Transverse colon (tissue), 4 donors: ENCODE results near the gene IL1F10. TPM values are rescaled to one million over a fixed set of nuclear protein-coding genes. Genes with fewer than 3 reads are reported as not detected.

Experiments
- DNase-seq: peaks from one replicate; pipeline ENCODE4 v3.0.0-alpha.2; 2019
- H3K27ac ChIP-seq, 4 donors: fragments of 200-600 bp; sonication (generic); 2 replicates each; pipeline ENCODE4 v1.5.1; 2016 to 2018; ENCODE audit warnings: inconsistent platforms in 4 of 4
- H3K27me3 ChIP-seq: fragments of 200-600 bp; sonication (generic); 2 replicates; pipeline ENCODE4 v1.5.1; 2017; ENCODE audit warnings: inconsistent platforms
- H3K36me3 ChIP-seq, 4 donors: fragments of 200-600 bp; sonication (generic); 2 replicates each; pipeline ENCODE4 v1.5.1; 2017 to 2019; ENCODE audit warnings: inconsistent platforms in 4 of 4
- H3K4me1 ChIP-seq, 4 donors: fragments of 200-600 bp; sonication (generic); 2 replicates each; pipeline ENCODE4 v1.5.1; 2017 to 2020; ENCODE audit warnings: inconsistent platforms in 4 of 4
- H3K4me3 ChIP-seq, 4 donors: fragments of 200-600 bp; sonication (generic); 1 replicate in 1 of 4; 2 replicates in 3 of 4; pipeline versions ENCODE4 v1.5.1 to v1.6.1; 2017 to 2019; ENCODE audit warnings: inconsistent platforms in 4 of 4
- H3K9me3 ChIP-seq, 2 donors: fragments of 200-600 bp; sonication (generic); 2 replicates each; pipeline ENCODE4 v1.5.1; 2017 to 2019; ENCODE audit warnings: inconsistent platforms in 2 of 2
- CTCF ChIP-seq, 5 experiments: fragments of 200-600 bp in 3 of 5; fragments of 450-650 bp in 2 of 5; sonication (generic) in 3 of 5; IDR thresholded peaks; 1 replicate in 2 of 5; 2 replicates in 3 of 5; pipeline ENCODE4 v1.5.1; 2016 to 2017; ENCODE audit warnings: antibody characterized with exemption in 5 of 5, inconsistent platforms in 3 of 5, mild to moderate bottlenecking in 2 of 5, moderate library complexity in 1 of 5
- EP300 ChIP-seq: sonication (generic); formaldehyde crosslinking; IDR thresholded peaks from one replicate; pipeline ENCODE4 v1.6.1; 2017; ENCODE audit warnings: antibody characterized with exemption, low read depth
- POLR2A ChIP-seq: fragments of 450-650 bp; IDR thresholded peaks from one replicate; pipeline ENCODE4 v1.6.1; 2016; ENCODE audit warnings: antibody characterized with exemption, mild to moderate bottlenecking, moderate library complexity
- POLR2AphosphoS5 ChIP-seq, 3 donors: sonication (generic); formaldehyde crosslinking; IDR thresholded peaks; one replicate each; pipeline ENCODE4 v1.6.1; 2016; ENCODE audit warnings: antibody characterized with exemption in 3 of 3
- WGBS, 2 donors: methylation state at CpG; one replicate each; pipeline ENCODE4 v1.1.5; 2018; ENCODE audit warnings: low coverage in 1 of 2; 5-methylcytosine and 5-hydroxymethylcytosine counted together
- in situ Hi-C, 4 donors: fragments of 200-750 bp; cut with MboI; loops; one replicate each; pipeline versions ENCODE4 v1.15.0 to v1.15.1; 2017; ENCODE audit warnings: low sequenced_read_pairs in 3 of 4, low pct_ligation_motif_present in 1 of 4, low pct_unique_long_range_greater_than_20kb in 1 of 4
- intact Hi-C: fragments of 100-400 bp; cut with DNase I; formaldehyde crosslinking; loops from one replicate; pipeline ENCODE4 v1.15.1; 2023; ENCODE audit warnings: low total_unique reads
- total RNA-seq, 4 donors: library from RNA; depleted of rRNA; stranded (reverse); fragments of >200 nt; gene quantifications; one replicate each; pipeline ENCODE4 v1.1.0, GENCODE V29; 2016

IL1F10 gene
- total RNA-seq, 4 donors from 2014 or later = not detected

- in situ Hi-C loops = no loop called here
- intact Hi-C loops = no loop called here
- WGBS, 2 donors = 44% methylated on average over 2 of the region's 2 CpGs; no CpG with 5 or more reads in 1 of the 2 donors
- Histone ChIP-seq H3K36me3 (no peaks in the 10 kb centered on the region), H3K4me3 (no peak overlapping the region), H3K27me3 (no peaks in the 10 kb centered on the region), H3K27ac (no peak overlapping the region), H3K9me3 (no peaks in the 10 kb centered on the region), H3K4me1 (no peaks in the 10 kb centered on the region)
- no peak for TF ChIP-seq EP300
- TF ChIP-seq POLR2AphosphoS5 (IDR thresholded peaks at IDR 0.05) = no peak
- no peak for TF ChIP-seq CTCF (IDR thresholded peaks at IDR 0.05)
- no peak for TF ChIP-seq POLR2A
- no peak for DNase-seq
Measured at GRCh38 chr2:113061241-113061640, 6.5 kb upstream of the IL1F10 start.

GRCh38 chr2:113061896-113062770 lies 5.6 kb upstream of the IL1F10 start:
- no peaks in the 10 kb centered on the region for H3K4me1 ChIP-seq
- DNase-seq = no peak
- no peaks in the 10 kb centered on the region for H3K9me3 ChIP-seq
- no peak overlapping the region for H3K27ac ChIP-seq
- WGBS, 2 donors = 86% methylated on average over 18 of the region's 18 CpGs; no CpG with 5 or more reads in 1 of the 2 donors
- H3K4me3 ChIP-seq = no peak overlapping the region
- intact Hi-C loops = no loop called here
- TF ChIP-seq EP300 (no peak), POLR2AphosphoS5 (IDR thresholded peaks at IDR 0.05) (no peak), POLR2A (no peak), CTCF (IDR thresholded peaks at IDR 0.05) (no peak)
- H3K27me3 ChIP-seq = no peaks in the 10 kb centered on the region
- in situ Hi-C loops = no loop called here
- no peaks in the 10 kb centered on the region for H3K36me3 ChIP-seq

- in situ Hi-C loops = no loop called here
- no peaks in the 10 kb centered on the region for H3K9me3 ChIP-seq
- H3K27ac ChIP-seq = no peak overlapping the region
- 72 to 86% methylated on average over 4 to 5 of the region's 5 CpGs for WGBS, 2 donors
- no peak for TF ChIP-seq EP300
- no peak for TF ChIP-seq POLR2A
- no peak for TF ChIP-seq POLR2AphosphoS5 (IDR thresholded peaks at IDR 0.05)
- TF ChIP-seq CTCF (IDR thresholded peaks at IDR 0.05) = no peak
- H3K27me3 ChIP-seq = no peaks in the 10 kb centered on the region
- H3K36me3 ChIP-seq = no peaks in the 10 kb centered on the region
- DNase-seq = no peak
- H3K4me3 ChIP-seq = no peak overlapping the region
- intact Hi-C loops = no loop called here
- no peaks in the 10 kb centered on the region for H3K4me1 ChIP-seq
Measured at GRCh38 chr2:113064281-113064680, 3.5 kb upstream of the IL1F10 start.

- in situ Hi-C loops = no loop called here
- no peak for DNase-seq
Measured at GRCh38 chr2:113064898-113065297, 2.9 kb upstream of the IL1F10 start.

More at GRCh38 chr2:113064898-113065297, 2.9 kb upstream of the IL1F10 start:
- no peak overlapping the region for H3K27ac ChIP-seq
- H3K9me3 ChIP-seq = no peaks in the 10 kb centered on the region
- intact Hi-C loops = no loop called here
- no peaks in the 10 kb centered on the region for H3K27me3 ChIP-seq
- no peak for TF ChIP-seq POLR2A
- no peak for TF ChIP-seq CTCF (IDR thresholded peaks at IDR 0.05)
- TF ChIP-seq POLR2AphosphoS5 (IDR thresholded peaks at IDR 0.05) = no peak
- TF ChIP-seq EP300 = no peak
- H3K4me1 ChIP-seq = no peaks in the 10 kb centered on the region
- no peaks in the 10 kb centered on the region for H3K36me3 ChIP-seq
- H3K4me3 ChIP-seq = no peak overlapping the region
- 63% methylated on average over 1 of the region's 1 CpG; no CpG with 5 or more reads in 1 of the 2 donors for WGBS, 2 donors
